HUES64 (cell line): Measurements from ENCODE around the gene ZNF668.
A peak's percentile ranks its signal among the peaks of the same experiment; 100 is the strongest.

Experiments
- H3K27ac ChIP-seq: 2 replicates; pipeline ENCODE4 v1.7.0; 2013; ENCODE audit warnings: low read depth, low read length, inconsistent platforms
- H3K27me3 ChIP-seq: 2 replicates; pipeline ENCODE4 v1.6.1; 2013; ENCODE audit warnings: mild to moderate bottlenecking, low read length; ENCODE audit not compliant: insufficient read depth
- H3K36me3 ChIP-seq: 2 replicates; pipeline ENCODE4 v1.6.1; 2013; ENCODE audit warnings: mild to moderate bottlenecking, low read length; ENCODE audit not compliant: insufficient read depth
- H3K4me1 ChIP-seq: 2 replicates; pipeline ENCODE4 v1.6.1; 2013; ENCODE audit warnings: mild to moderate bottlenecking, low read length, moderate library complexity; ENCODE audit not compliant: insufficient read depth
- H3K4me3 ChIP-seq: 2 replicates; pipeline ENCODE4 v1.5.1; 2013; ENCODE audit warnings: mild to moderate bottlenecking, low read length, moderate library complexity
- H3K9ac ChIP-seq: 2 replicates; pipeline ENCODE4 v1.6.1; 2013; ENCODE audit warnings: mild to moderate bottlenecking, low read depth, low read length
- H3K9me3 ChIP-seq: 2 replicates; pipeline ENCODE4 v1.6.1; 2013; ENCODE audit warnings: low read depth, low read length; ENCODE audit not compliant: insufficient read depth
- WGBS: fragments of 150-250, 120-280 bp; methylation state at CpG from one replicate; pipeline ENCODE4 v1.1.7; 2013; ENCODE audit warnings: missing lambda C conversion rate; 5-methylcytosine and 5-hydroxymethylcytosine counted together

The ZNF668 gene

DNA sequence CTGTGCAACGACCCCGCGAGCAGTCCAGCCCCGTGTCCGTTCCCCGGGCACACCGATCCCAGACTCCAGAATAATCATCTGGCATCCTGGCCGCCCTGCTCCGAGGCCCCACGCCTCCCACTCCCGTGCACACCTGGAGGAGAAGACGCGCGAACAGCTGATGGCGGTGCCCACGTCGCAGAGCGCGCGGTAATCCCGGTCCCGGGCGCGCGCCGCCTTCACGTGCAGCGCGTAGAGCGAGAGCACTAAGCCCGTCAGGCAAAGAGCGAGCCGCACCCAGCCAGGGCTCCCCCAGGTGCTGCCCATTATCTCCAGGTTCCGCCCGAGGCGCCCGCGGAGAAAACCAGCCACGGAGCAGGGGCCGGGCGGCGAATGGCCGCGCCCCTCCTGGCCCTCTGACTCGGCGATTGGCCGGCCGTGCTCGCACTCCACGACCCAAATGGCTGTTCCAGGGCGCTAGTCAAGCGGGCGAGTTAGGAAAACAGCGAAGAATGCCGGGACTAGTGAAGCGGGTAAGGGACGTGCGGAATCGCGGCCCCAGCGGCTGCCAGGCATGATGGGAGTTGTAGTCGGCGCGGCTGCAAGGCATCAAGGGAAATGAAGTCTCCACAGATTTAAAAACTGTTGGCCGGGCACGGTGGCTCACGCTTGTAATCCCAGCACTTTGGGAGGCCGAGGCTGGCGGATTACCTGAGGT, 20.5 kb upstream of the ZNF668 start, which contains the start of gene VKORC1:
Gene VKORC1, minus strand, starts transcription at position 374 of the 697 bp plus-strand sequence. Its CDS starts 68 bp downstream, at position 306.
- Histone ChIP-seq H3K4me1 (peaks cover 4% of the 10 kb centered on the region; the same call in 1 of the 2 replicates), H3K27me3 (no peaks in the 10 kb centered on the region), H3K9me3 (no peaks in the 10 kb centered on the region), H3K36me3 (peaks cover 23% of the 10 kb centered on the region), H3K27ac (peak within 1 kb of the TSS; percentile 88), H3K9ac (peak within 1 kb of the TSS; percentile 83), H3K4me3 (peak within 1 kb of the TSS; percentile 79)
- under 1% methylated on average over 69 of the region's 69 CpGs for WGBS

DNA sequence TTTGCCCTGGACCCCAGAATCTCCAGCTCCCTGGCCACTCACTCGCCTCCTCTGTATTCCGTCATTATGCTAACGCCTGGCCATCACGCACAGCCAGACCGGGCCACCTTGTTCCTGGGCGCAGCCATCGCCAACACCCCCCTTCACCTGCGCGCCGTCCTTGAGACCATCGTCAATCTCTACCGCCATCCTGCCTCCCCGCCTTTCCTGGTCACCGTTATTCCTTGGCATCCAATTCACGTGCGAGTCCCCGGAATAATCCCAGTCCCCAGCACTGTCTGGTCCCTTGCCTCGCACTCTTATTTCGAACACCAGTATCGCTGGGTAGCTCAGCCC, 20.0 kb upstream of the ZNF668 start:
- Histone ChIP-seq H3K27me3 (no peaks in the 10 kb centered on the region), H3K4me3 (peak overlapping the region; percentile 79), H3K9me3 (no peaks in the 10 kb centered on the region), H3K36me3 (peaks cover 26% of the 10 kb centered on the region), H3K4me1 (peaks cover 4% of the 10 kb centered on the region; the same call in 1 of the 2 replicates), H3K27ac (peak overlapping the region; percentile 88), H3K9ac (peak overlapping the region; percentile 83)
- WGBS: under 1% methylated on average over 20 of the region's 20 CpGs

DNA sequence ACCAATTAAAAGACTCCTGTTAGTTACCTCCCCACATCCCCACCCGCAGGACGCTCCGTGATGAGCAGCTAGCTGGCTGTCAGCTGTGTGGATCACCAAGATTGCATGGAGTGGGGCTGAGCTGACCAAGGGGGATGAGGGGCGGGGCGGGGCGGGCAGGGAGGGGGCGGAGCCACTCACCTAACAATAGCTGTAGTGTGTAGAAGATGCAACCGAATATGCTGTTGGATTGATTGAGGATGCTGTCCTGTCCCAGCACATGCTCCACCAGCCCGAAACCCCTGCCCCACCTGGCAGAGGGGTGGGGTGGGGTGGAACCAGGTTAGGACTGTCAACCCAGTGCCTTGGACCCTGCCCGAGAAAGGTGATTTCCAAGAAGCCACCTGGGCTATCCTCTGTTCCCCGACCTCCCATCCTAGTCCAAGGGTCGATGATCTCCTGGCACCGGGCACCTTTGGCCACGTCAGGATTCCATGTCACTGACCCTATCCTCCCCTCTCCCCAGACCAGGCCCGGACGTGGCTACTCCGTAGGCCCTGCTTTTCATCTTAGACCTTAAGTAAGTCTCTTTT, 19.2 kb upstream of the ZNF668 start:
- Histone ChIP-seq H3K27me3 (no peaks in the 10 kb centered on the region), H3K36me3 (peaks cover 30% of the 10 kb centered on the region), H3K9me3 (no peaks in the 10 kb centered on the region), H3K4me3 (peak overlapping the region; percentile 79), H3K27ac (no peak overlapping the region), H3K4me1 (peaks cover 4% of the 10 kb centered on the region; the same call in 1 of the 2 replicates), H3K9ac (peak overlapping the region; percentile 83)
- WGBS: 16% methylated on average over 16 of the region's 17 CpGs

DNA sequence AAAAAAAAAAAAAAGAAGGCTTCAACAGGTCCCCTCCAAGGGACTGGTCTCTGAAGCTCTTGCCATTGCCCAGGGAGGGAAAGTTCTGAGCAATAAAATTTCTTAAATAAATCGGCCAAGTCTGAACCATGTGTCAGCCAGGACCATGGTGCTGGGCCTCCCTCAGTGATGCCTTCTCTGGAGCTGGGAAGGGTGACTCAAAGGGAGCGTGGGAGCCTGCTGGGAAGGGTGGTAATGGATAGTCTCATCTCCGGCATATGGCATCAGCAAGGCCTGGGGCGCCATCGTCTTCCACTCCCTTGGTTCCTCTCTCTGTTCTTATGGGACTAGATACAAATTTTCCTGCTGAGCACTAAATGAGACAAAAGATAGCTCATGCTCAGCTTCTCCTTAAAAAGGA, 18.3 kb upstream of the ZNF668 start:
- H3K27ac ChIP-seq: no peak overlapping the region
- no peaks in the 10 kb centered on the region for H3K9me3 ChIP-seq
- peaks cover 30% of the 10 kb centered on the region for H3K36me3 ChIP-seq
- 94% methylated on average over 5 of the region's 5 CpGs for WGBS
- H3K27me3 ChIP-seq: no peaks in the 10 kb centered on the region
- no peak overlapping the region for H3K9ac ChIP-seq
- H3K4me1 ChIP-seq: peaks cover 4% of the 10 kb centered on the region; the same call in 1 of the 2 replicates
- H3K4me3 ChIP-seq: no peak overlapping the region

DNA sequence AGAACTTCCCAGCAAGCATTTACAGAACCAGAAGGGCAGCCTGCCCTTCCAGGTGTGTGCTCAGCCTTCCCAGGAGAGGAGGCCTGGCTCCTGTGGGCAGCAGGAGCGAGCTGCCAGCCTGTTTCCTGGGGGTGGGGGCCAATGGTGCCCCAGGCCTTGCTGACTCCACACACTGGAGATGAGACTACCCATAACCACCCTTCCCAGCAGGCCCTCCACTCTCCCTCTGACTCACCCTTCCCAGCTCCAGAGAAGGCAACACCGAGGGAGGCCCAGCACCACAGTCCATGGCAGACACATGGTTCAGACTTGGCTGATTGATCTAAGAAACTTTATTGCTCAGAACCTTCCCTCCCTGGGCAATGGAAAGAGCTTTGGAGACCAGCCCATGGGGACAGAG, 16.5 kb upstream of the ZNF668 start:
- H3K4me3 ChIP-seq: no peak overlapping the region
- no peak overlapping the region for H3K27ac ChIP-seq
- no peaks in the 10 kb centered on the region for H3K9me3 ChIP-seq
- H3K36me3 ChIP-seq: peaks cover 36% of the 10 kb centered on the region
- H3K9ac ChIP-seq: no peak overlapping the region
- H3K4me1 ChIP-seq: peaks cover 4% of the 10 kb centered on the region; the same call in 1 of the 2 replicates
- no peaks in the 10 kb centered on the region for H3K27me3 ChIP-seq
- 87% methylated on average over 2 of the region's 2 CpGs for WGBS

DNA sequence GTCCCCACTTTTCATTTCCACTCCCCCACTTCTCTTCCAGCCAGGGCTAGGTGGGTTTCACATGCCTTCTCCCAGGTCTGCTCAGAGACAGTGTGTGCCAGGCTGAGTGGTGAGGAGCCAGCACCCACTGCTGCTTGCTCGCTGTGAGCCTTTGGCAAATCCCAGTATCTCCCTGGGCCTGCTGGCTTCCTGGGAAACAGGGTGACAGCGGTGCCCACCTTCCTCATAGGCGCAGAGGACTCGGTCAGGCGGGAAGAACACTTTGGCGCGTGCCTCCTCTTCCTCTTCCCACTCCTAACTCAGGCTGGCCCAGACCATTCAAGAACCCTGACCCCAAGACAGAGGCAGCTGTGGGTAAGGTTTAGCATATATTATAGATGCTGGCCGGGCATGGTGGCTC, 15.2 kb upstream of the ZNF668 start:
- no peaks in the 10 kb centered on the region for H3K9me3 ChIP-seq
- peaks cover 42% of the 10 kb centered on the region for H3K36me3 ChIP-seq
- peaks cover 4% of the 10 kb centered on the region; the same call in 1 of the 2 replicates for H3K4me1 ChIP-seq
- H3K4me3 ChIP-seq: no peak overlapping the region
- no peak overlapping the region for H3K9ac ChIP-seq
- 98% methylated on average over 8 of the region's 8 CpGs for WGBS
- H3K27ac ChIP-seq: no peak overlapping the region
- H3K27me3 ChIP-seq: no peaks in the 10 kb centered on the region

DNA sequence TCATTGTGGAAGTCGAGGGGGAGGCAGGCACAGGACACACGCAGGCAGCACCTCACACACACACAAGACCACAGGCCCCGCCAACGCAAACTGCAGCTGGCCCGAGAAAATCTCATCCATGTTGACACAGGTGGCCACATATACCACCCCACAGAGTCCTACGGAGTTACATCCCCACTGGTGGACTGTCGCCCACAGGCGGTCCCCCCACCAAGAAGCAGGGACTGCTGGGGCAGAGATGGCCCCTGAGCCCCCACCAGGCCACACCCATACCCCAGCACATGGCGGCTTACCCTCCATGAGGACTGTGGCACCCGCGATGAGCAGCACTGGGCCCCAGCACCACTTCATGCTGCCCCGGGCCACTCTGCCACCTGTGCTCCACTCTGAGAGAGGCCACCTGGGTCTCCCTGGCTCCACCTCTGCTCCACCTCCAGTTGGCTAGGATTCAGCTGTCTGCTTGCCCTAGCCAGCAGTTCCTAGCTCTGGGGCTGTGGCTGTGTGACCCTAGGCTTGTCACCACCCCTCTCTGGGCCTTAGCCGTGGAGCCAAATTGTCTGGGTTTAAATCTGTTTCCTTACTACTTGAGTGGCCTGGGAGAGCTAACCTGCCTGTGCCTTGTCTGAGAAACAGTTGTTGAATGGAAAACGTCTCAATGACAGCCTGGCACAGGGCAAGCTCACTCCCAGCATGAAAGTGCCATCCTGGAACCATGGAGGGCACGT, 14.6 kb upstream of the ZNF668 start, which contains the start of gene PRSS53:
Gene PRSS53, minus strand, starts transcription at position 485 of the 725 bp plus-strand sequence. Its CDS starts 134 bp downstream, at position 351.
- Histone ChIP-seq H3K36me3 (peaks cover 47% of the 10 kb centered on the region), H3K27ac (no peak within 1 kb of the TSS)
- WGBS: 92% methylated on average over 15 of the region's 15 CpGs

DNA sequence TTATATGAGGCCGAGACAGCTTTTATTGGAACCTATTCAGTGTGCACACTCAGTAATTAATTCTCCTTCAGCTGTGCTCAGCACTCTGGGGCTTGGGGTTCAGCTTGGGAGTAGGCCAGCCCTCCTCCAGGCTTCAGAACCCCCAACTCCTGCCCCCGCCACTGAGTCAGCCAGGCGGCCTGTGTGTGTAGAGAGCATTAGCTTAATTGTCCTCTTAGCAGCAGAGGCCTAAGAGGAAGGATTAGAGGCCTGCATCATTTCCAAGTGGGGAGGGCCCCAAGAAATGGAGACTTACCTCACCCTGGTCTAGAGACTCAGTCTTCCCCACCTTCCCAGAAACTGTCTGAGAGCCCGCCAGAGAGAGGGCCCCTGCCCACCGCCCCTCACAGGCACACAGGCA, 13.9 kb upstream of the ZNF668 start:
- no peak overlapping the region for H3K9ac ChIP-seq
- no peaks in the 10 kb centered on the region for H3K27me3 ChIP-seq
- H3K9me3 ChIP-seq: no peaks in the 10 kb centered on the region
- peaks cover 4% of the 10 kb centered on the region; the same call in 1 of the 2 replicates for H3K4me1 ChIP-seq
- H3K36me3 ChIP-seq: peaks cover 53% of the 10 kb centered on the region
- 89% methylated on average over 5 of the region's 5 CpGs for WGBS
- H3K4me3 ChIP-seq: no peak overlapping the region
- H3K27ac ChIP-seq: no peak overlapping the region

More for the DNA sequence above, 14.6 kb upstream of the ZNF668 start, which contains the start of gene PRSS53:
- Histone ChIP-seq H3K4me1 (peaks cover 4% of the 10 kb centered on the region; the same call in 1 of the 2 replicates), H3K4me3 (no peak within 1 kb of the TSS), H3K27me3 (no peaks in the 10 kb centered on the region), H3K9me3 (no peaks in the 10 kb centered on the region), H3K9ac (no peak within 1 kb of the TSS)

DNA sequence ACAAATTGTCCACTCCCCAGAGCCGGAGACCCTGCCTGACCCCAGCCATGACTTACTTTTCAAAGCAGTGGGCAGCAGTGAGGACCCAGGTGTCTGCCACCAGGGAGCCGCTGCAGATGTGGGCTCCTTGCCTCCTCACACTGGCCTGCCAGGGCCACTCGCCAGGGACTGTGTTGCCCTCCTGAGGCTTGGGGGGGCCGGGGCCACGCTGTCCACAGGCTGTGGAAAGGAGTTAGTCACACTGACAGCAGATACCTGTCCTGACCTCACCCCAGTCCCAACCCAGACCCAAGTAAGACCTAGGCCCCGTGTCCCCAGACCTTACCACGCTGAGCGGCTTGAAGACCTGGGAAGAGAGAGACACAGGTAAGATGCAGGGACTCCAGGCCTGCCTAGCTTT, 13.4 kb upstream of the ZNF668 start:
- Histone ChIP-seq H3K27ac (no peak overlapping the region), H3K36me3 (peaks cover 57% of the 10 kb centered on the region), H3K4me1 (no peaks in the 10 kb centered on the region), H3K9me3 (no peaks in the 10 kb centered on the region), H3K4me3 (no peak overlapping the region), H3K27me3 (no peaks in the 10 kb centered on the region), H3K9ac (no peak overlapping the region)
- 94% methylated on average over 5 of the region's 8 CpGs for WGBS

DNA sequence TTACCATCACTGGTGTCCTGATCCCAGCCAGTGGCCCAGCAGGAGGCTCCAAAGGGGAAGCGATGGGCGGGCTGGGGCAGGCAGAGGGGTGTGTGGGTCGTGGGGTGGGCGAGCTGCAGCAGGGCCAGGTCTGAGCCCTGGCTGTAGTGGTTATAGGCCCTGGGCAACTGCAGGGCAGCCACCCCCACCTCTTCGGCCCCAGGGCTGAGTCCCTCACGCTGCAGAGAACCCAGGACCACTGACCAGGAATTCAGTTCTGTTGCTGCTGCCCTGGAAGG, 12.5 kb upstream of the ZNF668 start:
- Histone ChIP-seq H3K27ac (no peak overlapping the region), H3K36me3 (peaks cover 61% of the 10 kb centered on the region), H3K4me1 (no peaks in the 10 kb centered on the region), H3K27me3 (no peaks in the 10 kb centered on the region), H3K9me3 (no peaks in the 10 kb centered on the region), H3K9ac (no peak overlapping the region), H3K4me3 (no peak overlapping the region)
- WGBS: 88% methylated on average over 6 of the region's 6 CpGs
